IPS DF 6.9 (cell line): ENCODE data around the gene ARIH1.
A peak's percentile ranks its signal among the peaks of the same experiment; 100 is the strongest.
"Not testable (repeated sequence)": the region's sequence is repeated elsewhere in the genome, so short reads cannot be mapped to it uniquely, and the experiment has no call there.

Experiments used
- DNase-seq: peaks from one replicate; pipeline ENCODE4 v3.0.0-alpha.2; 2013; ENCODE audit warnings: low read depth, low spot score
- H3K27ac ChIP-seq: one replicate; pipeline ENCODE4 v1.5.1; 2013; ENCODE audit warnings: low read length, control low read depth
- H3K27me3 ChIP-seq: 2 replicates; pipeline ENCODE4 v1.6.1; 2013; ENCODE audit warnings: mild to moderate bottlenecking, low read length; ENCODE audit not compliant: control insufficient read depth, insufficient read depth
- H3K36me3 ChIP-seq: 2 replicates; pipeline ENCODE4 v1.6.1; 2013; ENCODE audit warnings: low read length; ENCODE audit not compliant: control insufficient read depth, insufficient read depth
- H3K4me1 ChIP-seq: 2 replicates; pipeline ENCODE4 v1.6.1; 2013; ENCODE audit warnings: low read length; ENCODE audit not compliant: control insufficient read depth, insufficient read depth
- H3K4me3 ChIP-seq: 2 replicates; pipeline ENCODE4 v1.5.1; 2013; ENCODE audit warnings: mild to moderate bottlenecking, low read length
- H3K9me3 ChIP-seq: 2 replicates; pipeline ENCODE4 v1.6.1; 2013; ENCODE audit warnings: low read length, inconsistent platforms; ENCODE audit not compliant: control insufficient read depth, insufficient read depth
- WGBS: extraction: QIAGEN DNeasy Blood & Tissue Kit; methylation state at CpG from one replicate; pipeline ENCODE4 v1.1.7; 2013; ENCODE audit warnings: mixed read lengths, missing lambda C conversion rate; ENCODE audit not compliant: insufficient read length, insufficient coverage; 5-methylcytosine and 5-hydroxymethylcytosine counted together

Gene ARIH1

GRCh38 chr15:72616491-72617210 lies 142.5 kb downstream of the ARIH1 start:
- no peaks in the 10 kb centered on the region for H3K9me3 ChIP-seq
- WGBS = no CpG with 5 or more reads among the region's 10 CpGs
- no peaks in the 10 kb centered on the region for H3K27me3 ChIP-seq
- H3K36me3 ChIP-seq = no peaks in the 10 kb centered on the region
- no peak overlapping the region for H3K27ac ChIP-seq
- no peak for DNase-seq
- peaks cover 5% of the 10 kb centered on the region; the same call in 1 of the 2 replicates for H3K4me1 ChIP-seq
- H3K4me3 ChIP-seq = no peak overlapping the region

GRCh38 chr15:72623854-72624253 lies 149.7 kb downstream of the ARIH1 start:
- WGBS = no CpG with 5 or more reads among the region's 4 CpGs
- not testable (repeated sequence) for H3K4me3 ChIP-seq, H3K9me3 ChIP-seq, H3K36me3 ChIP-seq, H3K4me1 ChIP-seq, H3K27me3 ChIP-seq, DNase-seq, H3K27ac ChIP-seq

- H3K27me3 ChIP-seq, H3K36me3 ChIP-seq, DNase-seq, H3K4me1 ChIP-seq, H3K9me3 ChIP-seq, H3K4me3 ChIP-seq, H3K27ac ChIP-seq: not testable (repeated sequence)
- WGBS = no CpG with 5 or more reads among the region's 3 CpGs
Observed at GRCh38 chr15:72626153-72626552, 152.0 kb downstream of the ARIH1 start.

GRCh38 chr15:72628249-72629067 lies 154.3 kb downstream of the ARIH1 start:
- not testable (repeated sequence) for H3K9me3 ChIP-seq, H3K4me3 ChIP-seq, DNase-seq, H3K27me3 ChIP-seq, H3K27ac ChIP-seq, H3K36me3 ChIP-seq, H3K4me1 ChIP-seq
- no CpG with 5 or more reads among the region's 11 CpGs for WGBS

- WGBS = no CpG with 5 or more reads among the region's 7 CpGs
- H3K4me3 ChIP-seq, H3K36me3 ChIP-seq, H3K9me3 ChIP-seq, H3K27ac ChIP-seq, H3K27me3 ChIP-seq, DNase-seq, H3K4me1 ChIP-seq: not testable (repeated sequence)
Observed at GRCh38 chr15:72629068-72629570, 155.0 kb downstream of the ARIH1 start.

- DNase-seq = peak; percentile 7
- H3K4me3 ChIP-seq = peak overlapping the region; percentile 44; the same call in 1 of the 2 replicates
- H3K27me3 ChIP-seq, H3K36me3 ChIP-seq, H3K4me1 ChIP-seq, H3K27ac ChIP-seq, H3K9me3 ChIP-seq: not testable (repeated sequence)
- WGBS = no CpG with 5 or more reads among the region's 43 CpGs
Observed at GRCh38 chr15:72636519-72637282, 162.6 kb downstream of the ARIH1 start.

GRCh38 chr15:72639759-72640483 lies 165.8 kb downstream of the ARIH1 start:
- WGBS = no CpG with 5 or more reads among the region's 26 CpGs
- not testable (repeated sequence) for H3K36me3 ChIP-seq

GRCh38 chr15:72642271-72642670 lies 168.1 kb downstream of the ARIH1 start:
- H3K9me3 ChIP-seq, DNase-seq, H3K27me3 ChIP-seq, H3K27ac ChIP-seq, H3K4me3 ChIP-seq, H3K36me3 ChIP-seq, H3K4me1 ChIP-seq: not testable (repeated sequence)
- WGBS = no CpG with 5 or more reads among the region's 2 CpGs

More at GRCh38 chr15:72639759-72640483, 165.8 kb downstream of the ARIH1 start:
- H3K27me3 ChIP-seq, H3K4me3 ChIP-seq, H3K27ac ChIP-seq, DNase-seq, H3K9me3 ChIP-seq, H3K4me1 ChIP-seq: not testable (repeated sequence)

- H3K4me3 ChIP-seq, H3K4me1 ChIP-seq, H3K27me3 ChIP-seq, H3K9me3 ChIP-seq, H3K27ac ChIP-seq, DNase-seq, H3K36me3 ChIP-seq: not testable (repeated sequence)
- no CpG with 5 or more reads among the region's 10 CpGs for WGBS
Observed at GRCh38 chr15:72648631-72649253, 174.6 kb downstream of the ARIH1 start.
